Amygdala (tissue), 56 donors: ENCODE measurements around the gene LSM12.
A peak's percentile ranks its signal among the peaks of the same experiment; 100 is the strongest.
"Not testable (repeated sequence)": the region's sequence is repeated elsewhere in the genome, so short reads cannot be mapped to it uniquely, and the experiment has no call there.

Experiments used
- DNase-seq, 56 donors: peaks; one replicate each; lab custom pipeline; 2025; lab: John Stamatoyannopoulos, UW

LSM12 gene

GRCh38 chr17:43997180-43997579 is 69.3 kb downstream of the LSM12 start:
- DNase-seq, result not testable (repeated sequence)

- DNase-seq, result no peak
Observed at GRCh38 chr17:43995150-43995471, 71.4 kb downstream of the LSM12 start.

GRCh38 chr17:43994272-43995149 is 72.0 kb downstream of the LSM12 start:
- peak in 49 of 56 donors; percentile 2 to 78 (median 39) for DNase-seq

- DNase-seq, result no peak
Observed at GRCh38 chr17:43992641-43993040, 73.8 kb downstream of the LSM12 start.

- DNase-seq, result no peak
Observed at GRCh38 chr17:43988301-43988700, 78.2 kb downstream of the LSM12 start.

- no peak for DNase-seq
Observed at GRCh38 chr17:43987131-43988021, 79.1 kb downstream of the LSM12 start.

- peak in 4 of 56 donors; percentile 7 to 16 (median 14) for DNase-seq
Observed at GRCh38 chr17:43986225-43986981, 80.1 kb downstream of the LSM12 start.

GRCh38 chr17:43984521-43984920 is 82.0 kb downstream of the LSM12 start:
- no peak for DNase-seq
